Tibial artery (tissue), 4 donors: ENCODE measurements around the gene N4BP3.

Experiments used
- DNase-seq, 2 donors: peaks; one replicate each; pipeline ENCODE4 v3.0.0-alpha.2; 2019
- H3K27ac ChIP-seq, 2 donors: fragments of 200-600 bp; sonication (generic) in 1 of 2; 1 replicate in 1 of 2; 2 replicates in 1 of 2; pipeline ENCODE4 v1.5.1; 2018 to 2019; ENCODE audit warnings: mild to moderate bottlenecking in 1 of 2
- H3K27me3 ChIP-seq, 2 donors: fragments of 200-600 bp; sonication (generic) in 1 of 2; one replicate each; pipeline versions ENCODE4 v1.5.1 to v1.6.0; 2016 to 2019
- H3K36me3 ChIP-seq, 3 donors: fragments of 200-600 bp; sonication (generic) in 2 of 3; one replicate each; pipeline ENCODE4 v1.5.1; 2016 to 2019; ENCODE audit warnings: mild to moderate bottlenecking in 2 of 3
- H3K4me1 ChIP-seq, 4 donors: fragments of 200-600 bp; sonication (generic) in 2 of 4; 1 replicate in 3 of 4; 2 replicates in 1 of 4; pipeline ENCODE4 v1.5.1; 2016 to 2019
- H3K4me3 ChIP-seq, 2 donors: fragments of 200-600 bp; sonication (generic) in 1 of 2; 1 replicate in 1 of 2; 2 replicates in 1 of 2; pipeline ENCODE4 v1.5.1; 2018 to 2019; ENCODE audit warnings: mild to moderate bottlenecking in 2 of 2
- H3K9me3 ChIP-seq, 3 donors: fragments of 200-600 bp; sonication (generic) in 1 of 3; one replicate each; pipeline ENCODE4 v1.5.1; 2016 to 2019
- CTCF ChIP-seq, 2 experiments: fragments of 200-600 bp in 1 of 2; fragments of 450-650 bp in 1 of 2; IDR thresholded peaks; one replicate each; pipeline ENCODE4 v1.5.1; 2017 to 2019; ENCODE audit warnings: antibody characterized with exemption in 2 of 2, mild to moderate bottlenecking in 1 of 2, moderate library complexity in 1 of 2
- intact Hi-C: fragments of 100-400 bp; cut with DNase I; formaldehyde crosslinking; loops from one replicate; pipeline ENCODE4 v1.15.0; 2023; ENCODE audit warnings: low total_unique reads

The N4BP3 gene

GRCh38 chr5:178130576-178131445, 17.5 kb downstream of the N4BP3 start, which contains the start of gene RMND5B:
Gene RMND5B (plus strand): TSS chr5:178131014. CDS start chr5:178138120, 7,106 bp downstream.
- peak within 1 kb of the TSS; percentile 90 to 95 for H3K27ac ChIP-seq
- H3K36me3 ChIP-seq = peaks cover 9 to 26% (median 10%) of the 10 kb centered on the region in 3 donors
- no peak for TF ChIP-seq CTCF (IDR thresholded peaks at IDR 0.05)
- no peaks in the 10 kb centered on the region for H3K9me3 ChIP-seq
- DNase-seq = peak; percentile 77 to 89
- no peaks in the 10 kb centered on the region for H3K27me3 ChIP-seq
- H3K4me3 ChIP-seq = peak within 1 kb of the TSS; percentile 72 to 86
- intact Hi-C loops = no loop called here
- H3K4me1 ChIP-seq = peaks cover 0 to 18% (median 12%) of the 10 kb centered on the region in 4 donors

GRCh38 chr5:178131446-178131996, 18.2 kb downstream of the N4BP3 start:
- TF ChIP-seq CTCF (IDR thresholded peaks at IDR 0.05) = no peak
- peaks cover 0 to 18% (median 12%) of the 10 kb centered on the region in 4 donors for H3K4me1 ChIP-seq
- H3K36me3 ChIP-seq = peaks cover 9 to 33% (median 10%) of the 10 kb centered on the region in 3 donors
- H3K27ac ChIP-seq = peak overlapping the region; percentile 90 to 95
- H3K27me3 ChIP-seq = no peaks in the 10 kb centered on the region
- H3K4me3 ChIP-seq = peak overlapping the region; percentile 72 to 86
- DNase-seq = no peak
- intact Hi-C loops = no loop called here
- H3K9me3 ChIP-seq = no peaks in the 10 kb centered on the region

GRCh38 chr5:178136990-178137389, 23.7 kb downstream of the N4BP3 start:
- H3K27ac ChIP-seq = no peak overlapping the region
- H3K4me3 ChIP-seq = no peak overlapping the region
- peaks cover 0 to 4% (median 3%) of the 10 kb centered on the region in 4 donors for H3K4me1 ChIP-seq
- DNase-seq = no peak
- H3K36me3 ChIP-seq = peaks cover 12 to 81% (median 13%) of the 10 kb centered on the region in 3 donors
- intact Hi-C loops = loop anchor here (5.0 kb wide), 1 partner anchor 1120 kb away; no protein-coding TSS in a partner anchor
- no peak for TF ChIP-seq CTCF (IDR thresholded peaks at IDR 0.05)
- no peaks in the 10 kb centered on the region for H3K9me3 ChIP-seq
- H3K27me3 ChIP-seq = no peaks in the 10 kb centered on the region

GRCh38 chr5:178137991-178138390, 24.7 kb downstream of the N4BP3 start:
- peaks cover 22 to 91% (median 23%) of the 10 kb centered on the region in 3 donors for H3K36me3 ChIP-seq

GRCh38 chr5:178141550-178141949, 28.2 kb downstream of the N4BP3 start:
- intact Hi-C loops = no loop called here
- Histone ChIP-seq H3K9me3 (no peaks in the 10 kb centered on the region), H3K4me1 (no peaks in the 10 kb centered on the region), H3K27me3 (no peaks in the 10 kb centered on the region), H3K36me3 (peaks cover 41 to 93% (median 50%) of the 10 kb centered on the region in 3 donors), H3K4me3 (no peak overlapping the region), H3K27ac (no peak overlapping the region)
- TF ChIP-seq CTCF (IDR thresholded peaks at IDR 0.05) = no peak
- DNase-seq = no peak

More at GRCh38 chr5:178137991-178138390, 24.7 kb downstream of the N4BP3 start:
- Histone ChIP-seq H3K27ac (no peak overlapping the region), H3K9me3 (no peaks in the 10 kb centered on the region), H3K4me1 (no peaks in the 10 kb centered on the region), H3K4me3 (no peak overlapping the region), H3K27me3 (no peaks in the 10 kb centered on the region)
- intact Hi-C loops = loop anchor here (5.0 kb wide), 1 partner anchor 1121 kb away; no protein-coding TSS in a partner anchor
- no peak for TF ChIP-seq CTCF (IDR thresholded peaks at IDR 0.05)
- DNase-seq = no peak
